SU-DHL-6 (cell line): ENCODE data around the gene ABHD17B.

Experiments
- H2AFZ ChIP-seq: fragments of 200-600 bp; sonication (generic); 2 replicates; pipeline ENCODE4 v1.6.1; 2014; ENCODE audit warnings: low read depth, mild to moderate bottlenecking, moderate library complexity, mixed read lengths, antibody characterized with exemption, low read length; ENCODE audit not compliant: severe bottlenecking
- H3F3A ChIP-seq: fragments of 200-600 bp; shearing (Covaris generic); 2 replicates; pipeline ENCODE4 v1.6.0; 2016; ENCODE audit warnings: antibody characterized with exemption, mild to moderate bottlenecking; ENCODE audit not compliant: insufficient read depth
- H3K27ac ChIP-seq: fragments of 200-600 bp; sonication (generic); 2 replicates; pipeline ENCODE4 v1.5.1; 2016; ENCODE audit warnings: low read depth, mild to moderate bottlenecking, low read length, moderate library complexity, mixed read lengths
- H3K27me3 ChIP-seq: fragments of 200-600 bp; sonication (generic), shearing (Covaris generic); 2 replicates; pipeline ENCODE4 v1.6.0; 2014; ENCODE audit warnings: mild to moderate bottlenecking, low read length
- H3K36me3 ChIP-seq: fragments of 200-600 bp; sonication (generic); 2 replicates; pipeline ENCODE4 v1.6.1; 2014; ENCODE audit warnings: mild to moderate bottlenecking, low read length, mixed read lengths
- H3K4me2 ChIP-seq: fragments of 300-600, 200-600 bp; shearing (Covaris generic), sonication (generic); 2 replicates; pipeline ENCODE4 v1.6.0; 2014; ENCODE audit warnings: low read length, low read depth, mild to moderate bottlenecking; ENCODE audit not compliant: poor library complexity, severe bottlenecking
- H3K4me3 ChIP-seq: fragments of 200-600 bp; sonication (generic); 2 replicates; pipeline ENCODE4 v1.5.1; 2014; ENCODE audit warnings: antibody characterized with exemption, low read length, mild to moderate bottlenecking, mixed read lengths; ENCODE audit not compliant: insufficient read depth, poor library complexity, severe bottlenecking
- H3K79me2 ChIP-seq: fragments of 200-600 bp; sonication (generic); 2 replicates; pipeline ENCODE4 v1.6.1; 2014; ENCODE audit warnings: mild to moderate bottlenecking, low read length, moderate library complexity; ENCODE audit not compliant: insufficient read depth
- H3K9ac ChIP-seq: fragments of 200-600 bp; sonication (generic); 2 replicates; pipeline ENCODE4 v1.7.0; 2014; ENCODE audit warnings: mild to moderate bottlenecking, low read length
- H3K9me2 ChIP-seq: fragments of 200-600 bp; sonication (generic); replicated peaks from 2 replicates; pipeline ENCODE4 v1.6.1; 2014; ENCODE audit warnings: low read length; ENCODE audit not compliant: insufficient read depth
- H3K9me3 ChIP-seq: fragments of 200-600 bp; sonication (generic); 2 replicates; pipeline ENCODE4 v1.6.1; 2014; ENCODE audit warnings: low read length, mixed read lengths; ENCODE audit not compliant: insufficient read depth
- H4K20me1 ChIP-seq: fragments of 200-600 bp; sonication (generic); 2 replicates; pipeline ENCODE4 v1.6.1; 2014; ENCODE audit warnings: low read depth, mild to moderate bottlenecking, antibody characterized with exemption, low read length, moderate library complexity, mixed read lengths
- EZH2phosphoT487 ChIP-seq: fragments of 200-600 bp; sonication (generic), shearing (Covaris generic); conservative IDR thresholded peaks from 2 replicates; pipeline ENCODE4 v1.6.1; 2018; ENCODE audit warnings: mild to moderate bottlenecking, antibody characterized with exemption, low read length, moderate library complexity, mixed read lengths
- TF ChIP-seq, protein P1 (sequence below): fragments of 200-600 bp; sonication (generic); IDR thresholded peaks from one replicate; pipeline ENCODE4 v1.5.1; 2017; ENCODE audit warnings: antibody characterized with exemption, mild to moderate bottlenecking, low read length, moderate library complexity; ENCODE audit not compliant: insufficient read depth, poor library complexity, severe bottlenecking

ABHD17B gene

DNA sequence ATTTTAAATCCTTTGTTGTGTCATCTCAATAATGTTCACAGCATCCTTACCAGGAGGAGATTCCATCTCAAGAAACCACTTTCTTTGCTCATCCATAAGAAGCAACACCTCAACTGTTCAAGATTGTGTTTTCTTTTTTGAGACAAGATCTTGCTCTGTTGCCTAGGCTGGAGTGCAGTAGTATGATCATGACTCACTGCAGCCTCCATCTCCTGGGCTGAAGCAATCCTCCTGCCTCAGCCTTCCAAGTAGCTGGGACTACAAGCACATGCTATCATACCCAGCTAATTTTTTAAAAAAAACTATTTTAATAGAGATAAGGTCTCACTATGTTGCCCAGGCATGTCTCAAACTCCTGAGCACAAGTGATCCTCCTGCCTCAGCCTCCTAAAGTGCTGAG lies 60.0 kb downstream of the ABHD17B start:
- Histone ChIP-seq H3K9ac (no peak overlapping the region), H3K36me3 (no peaks in the 10 kb centered on the region), H3K9me3 (no peaks in the 10 kb centered on the region), H3K27ac (no peak overlapping the region), H2AFZ (no peak overlapping the region), H3K4me2 (no peak overlapping the region), H3K79me2 (no peaks in the 10 kb centered on the region), H3F3A (no peaks in the 10 kb centered on the region), H4K20me1 (no peaks in the 10 kb centered on the region), H3K4me3 (no peak overlapping the region), H3K27me3 (no peaks in the 10 kb centered on the region), H3K9me2 (no peaks in the 10 kb centered on the region)
- TF ChIP-seq EZH2phosphoT487 = no peak
- TF ChIP-seq, protein P1, sequence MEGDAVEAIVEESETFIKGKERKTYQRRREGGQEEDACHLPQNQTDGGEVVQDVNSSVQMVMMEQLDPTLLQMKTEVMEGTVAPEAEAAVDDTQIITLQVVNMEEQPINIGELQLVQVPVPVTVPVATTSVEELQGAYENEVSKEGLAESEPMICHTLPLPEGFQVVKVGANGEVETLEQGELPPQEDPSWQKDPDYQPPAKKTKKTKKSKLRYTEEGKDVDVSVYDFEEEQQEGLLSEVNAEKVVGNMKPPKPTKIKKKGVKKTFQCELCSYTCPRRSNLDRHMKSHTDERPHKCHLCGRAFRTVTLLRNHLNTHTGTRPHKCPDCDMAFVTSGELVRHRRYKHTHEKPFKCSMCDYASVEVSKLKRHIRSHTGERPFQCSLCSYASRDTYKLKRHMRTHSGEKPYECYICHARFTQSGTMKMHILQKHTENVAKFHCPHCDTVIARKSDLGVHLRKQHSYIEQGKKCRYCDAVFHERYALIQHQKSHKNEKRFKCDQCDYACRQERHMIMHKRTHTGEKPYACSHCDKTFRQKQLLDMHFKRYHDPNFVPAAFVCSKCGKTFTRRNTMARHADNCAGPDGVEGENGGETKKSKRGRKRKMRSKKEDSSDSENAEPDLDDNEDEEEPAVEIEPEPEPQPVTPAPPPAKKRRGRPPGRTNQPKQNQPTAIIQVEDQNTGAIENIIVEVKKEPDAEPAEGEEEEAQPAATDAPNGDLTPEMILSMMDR = no peak

GRCh38 chr9:71847892-71848291 lies 63.1 kb downstream of the ABHD17B start:
- H3K36me3 ChIP-seq = no peaks in the 10 kb centered on the region

DNA sequence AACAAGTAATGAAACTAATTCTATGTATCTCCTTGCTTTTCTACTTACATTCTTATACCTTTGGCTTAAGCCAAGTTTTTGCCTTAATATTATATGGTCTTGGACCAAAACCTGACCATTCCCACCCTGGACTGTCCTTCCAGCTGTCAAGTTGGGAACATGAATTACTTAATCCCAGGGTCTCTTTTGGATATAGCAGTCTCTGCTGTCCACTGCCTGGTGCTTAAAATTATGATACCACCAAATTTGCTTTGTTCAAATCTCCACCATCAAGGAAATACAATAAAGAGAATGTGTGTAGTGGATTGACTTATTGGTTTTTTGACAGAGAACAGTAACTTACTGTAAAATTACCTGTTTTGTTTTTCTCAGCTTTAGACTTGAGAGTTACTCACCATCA lies 66.2 kb downstream of the ABHD17B start:
- no peaks in the 10 kb centered on the region for H4K20me1 ChIP-seq
- H3K9ac ChIP-seq = no peak overlapping the region
- no peak overlapping the region for H3K27ac ChIP-seq
- H3F3A ChIP-seq = no peaks in the 10 kb centered on the region
- H3K36me3 ChIP-seq = no peaks in the 10 kb centered on the region
- H3K9me2 ChIP-seq = no peaks in the 10 kb centered on the region
- H3K9me3 ChIP-seq = no peaks in the 10 kb centered on the region
- no peak overlapping the region for H3K4me2 ChIP-seq
- no peaks in the 10 kb centered on the region for H3K79me2 ChIP-seq
- no peak overlapping the region for H3K4me3 ChIP-seq
- no peaks in the 10 kb centered on the region for H3K27me3 ChIP-seq
- TF ChIP-seq, protein P1 = no peak
- TF ChIP-seq EZH2phosphoT487 = no peak
- H2AFZ ChIP-seq = no peak overlapping the region

More at GRCh38 chr9:71847892-71848291, 63.1 kb downstream of the ABHD17B start:
- no peaks in the 10 kb centered on the region for H3F3A ChIP-seq
- H3K4me3 ChIP-seq = no peak overlapping the region
- TF ChIP-seq, protein P1 = no peak
- TF ChIP-seq EZH2phosphoT487 = no peak
- H3K27ac ChIP-seq = no peak overlapping the region
- no peak overlapping the region for H3K4me2 ChIP-seq
- no peaks in the 10 kb centered on the region for H3K9me3 ChIP-seq
- H3K27me3 ChIP-seq = no peaks in the 10 kb centered on the region
- no peaks in the 10 kb centered on the region for H4K20me1 ChIP-seq
- no peaks in the 10 kb centered on the region for H3K9me2 ChIP-seq
- H3K79me2 ChIP-seq = no peaks in the 10 kb centered on the region
- no peak overlapping the region for H2AFZ ChIP-seq
- no peak overlapping the region for H3K9ac ChIP-seq
